Activated CD4-positive, alpha-beta T cell treated with anti-CD3 and anti-CD28 coated beads for 24 hours (primary cell): ENCODE data around the gene SLC9A5.

ENCODE experiments used
- DNase-seq, 2 donors: peaks; one replicate each; pipeline ENCODE4 v3.0.0-alpha.2; 2020; ENCODE audit warnings: low read depth in 2 of 2

SLC9A5 gene

DNA sequence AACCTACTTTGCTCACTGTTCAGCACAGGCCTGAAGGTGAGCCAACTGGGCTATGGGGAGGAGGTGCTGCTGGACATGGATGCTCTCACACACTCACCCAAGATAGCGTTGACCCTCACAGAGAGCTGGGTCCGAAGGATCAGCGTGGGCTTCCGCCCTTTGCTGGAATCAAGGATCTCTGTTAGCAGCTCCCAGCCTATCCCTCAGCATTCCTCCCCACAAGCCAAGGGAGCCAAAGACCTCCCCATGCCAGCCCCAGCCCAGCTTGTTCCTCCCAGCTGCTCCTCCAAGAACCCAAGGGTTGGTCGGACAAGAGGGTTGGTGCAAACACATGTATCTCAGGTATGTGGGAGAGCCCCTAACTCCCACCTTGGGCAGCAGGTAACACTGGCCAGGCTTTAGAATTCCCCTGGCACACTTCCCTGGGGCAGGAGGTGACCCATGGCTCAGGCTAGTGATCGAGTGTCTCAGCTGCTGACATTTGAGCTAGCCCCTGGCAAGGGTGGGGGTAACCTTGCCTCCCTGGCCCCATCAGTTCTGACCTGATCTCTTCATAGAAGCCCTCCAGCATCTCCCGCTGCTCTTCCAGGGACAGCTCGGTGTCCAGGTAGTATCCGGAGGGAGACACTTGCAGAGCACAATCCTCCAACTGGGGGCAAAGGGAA, 9.8 kb upstream of the SLC9A5 start:
- DNase-seq = no peak

DNA sequence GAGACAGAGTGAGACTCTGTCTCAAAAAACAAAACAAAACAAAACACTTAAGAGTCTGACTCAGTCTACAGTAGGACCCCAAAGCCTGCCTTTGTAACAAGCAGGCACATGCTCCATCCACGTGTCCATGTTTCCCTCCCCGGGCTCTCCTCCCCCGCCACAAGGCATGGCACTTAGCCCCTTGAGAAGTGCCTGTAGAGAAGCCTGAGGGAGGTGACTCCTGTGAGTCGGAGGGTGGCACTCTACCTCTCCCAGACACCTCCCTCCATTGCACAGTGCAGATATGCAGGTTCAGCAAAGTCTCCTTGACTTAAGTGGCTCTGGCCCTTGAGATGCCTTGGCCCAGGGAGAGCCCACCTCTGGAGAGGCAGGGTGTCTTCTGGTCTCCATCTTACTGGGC, 8.3 kb upstream of the SLC9A5 start:
- no peak for DNase-seq

DNA sequence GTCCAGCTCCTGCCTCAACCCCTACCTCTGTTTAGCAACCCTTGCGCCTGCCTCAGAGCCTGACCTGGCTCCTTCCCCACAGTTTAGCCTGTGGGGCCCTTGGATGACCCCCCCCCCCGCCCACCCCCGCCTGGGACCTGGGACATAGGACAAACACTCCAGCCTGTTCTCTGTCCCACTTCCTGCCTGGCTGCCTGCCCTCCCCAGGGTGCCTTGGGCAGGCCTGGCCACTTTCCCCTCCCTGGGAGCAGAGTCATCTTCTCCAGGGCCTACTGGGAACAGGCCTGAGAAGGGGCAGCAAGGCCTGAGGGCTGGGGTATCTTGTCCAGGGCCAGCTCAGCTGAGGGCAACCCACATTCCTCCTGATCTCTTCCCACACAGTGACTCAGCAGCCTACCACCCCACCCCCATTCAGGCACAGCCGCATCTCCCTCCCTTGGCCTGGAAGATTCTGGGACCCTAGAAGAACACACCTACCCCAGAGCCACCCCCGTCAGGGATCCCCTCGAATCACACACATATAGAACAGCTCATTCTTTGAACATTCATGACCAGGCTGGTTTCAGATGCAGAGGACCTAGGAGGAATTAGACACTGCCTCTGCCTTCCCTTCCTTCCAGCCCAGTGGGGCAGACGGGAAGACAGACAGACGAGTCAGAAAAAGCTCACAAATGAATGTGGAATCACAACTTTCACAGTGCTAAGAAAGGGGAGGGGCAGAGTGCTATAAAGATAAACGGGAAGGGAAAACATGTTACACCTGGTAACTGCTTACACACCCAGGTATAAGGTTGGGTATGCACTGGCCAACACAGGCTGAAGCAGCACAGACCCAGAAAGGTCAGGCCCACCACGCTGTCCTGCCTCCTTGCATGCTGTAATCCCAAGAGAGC, 7.5 kb upstream of the SLC9A5 start:
- DNase-seq = no peak

DNA sequence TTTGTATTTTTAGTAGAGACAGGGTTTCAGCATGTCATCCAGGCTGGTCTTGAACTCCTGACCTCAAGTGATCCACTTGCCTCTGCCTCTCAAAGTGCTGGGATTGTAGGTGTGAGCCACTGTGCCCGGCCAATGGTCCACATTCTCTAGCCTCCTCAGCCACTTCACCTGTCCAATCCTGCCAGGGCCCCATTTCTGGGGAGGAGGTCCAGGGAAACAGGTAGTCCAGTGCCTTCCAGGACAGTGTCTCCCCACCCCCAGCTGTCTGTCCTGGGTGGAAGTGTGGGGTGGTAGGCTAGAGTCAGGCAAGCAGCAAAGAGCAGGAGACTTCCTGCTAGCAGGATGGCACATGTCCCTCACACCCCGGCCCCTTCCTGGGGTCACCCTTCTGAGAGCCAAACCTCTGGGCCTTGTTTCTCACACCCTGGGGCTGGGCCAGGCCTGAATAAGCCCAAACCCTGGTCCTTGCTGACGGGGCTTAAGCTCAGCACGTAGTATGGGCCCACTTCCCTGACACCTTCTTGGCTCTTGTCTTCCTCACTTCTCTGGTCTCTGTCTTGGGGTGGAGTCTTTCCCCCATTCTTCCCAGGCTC, 6.5 kb upstream of the SLC9A5 start:
- DNase-seq = no peak

DNA sequence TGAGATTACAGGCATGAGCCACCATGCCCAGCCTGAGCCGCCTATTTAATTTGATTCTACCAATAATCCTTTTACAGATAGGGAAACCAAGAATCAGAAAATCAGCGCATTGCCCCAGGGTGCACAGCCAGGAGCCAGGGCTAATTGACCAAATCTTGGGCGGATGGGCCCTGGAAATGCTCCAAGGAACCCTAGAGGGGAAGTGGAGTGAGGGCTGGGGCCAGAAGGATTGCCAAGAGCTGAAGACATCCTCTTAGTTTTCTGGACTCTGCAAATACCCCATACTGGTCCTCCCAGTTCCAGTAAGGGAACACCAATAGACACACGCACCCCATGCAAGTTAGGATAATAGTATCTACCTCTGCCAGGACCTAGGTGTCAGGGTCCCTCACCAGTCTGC, 5.3 kb upstream of the SLC9A5 start:
- DNase-seq = no peak

DNA sequence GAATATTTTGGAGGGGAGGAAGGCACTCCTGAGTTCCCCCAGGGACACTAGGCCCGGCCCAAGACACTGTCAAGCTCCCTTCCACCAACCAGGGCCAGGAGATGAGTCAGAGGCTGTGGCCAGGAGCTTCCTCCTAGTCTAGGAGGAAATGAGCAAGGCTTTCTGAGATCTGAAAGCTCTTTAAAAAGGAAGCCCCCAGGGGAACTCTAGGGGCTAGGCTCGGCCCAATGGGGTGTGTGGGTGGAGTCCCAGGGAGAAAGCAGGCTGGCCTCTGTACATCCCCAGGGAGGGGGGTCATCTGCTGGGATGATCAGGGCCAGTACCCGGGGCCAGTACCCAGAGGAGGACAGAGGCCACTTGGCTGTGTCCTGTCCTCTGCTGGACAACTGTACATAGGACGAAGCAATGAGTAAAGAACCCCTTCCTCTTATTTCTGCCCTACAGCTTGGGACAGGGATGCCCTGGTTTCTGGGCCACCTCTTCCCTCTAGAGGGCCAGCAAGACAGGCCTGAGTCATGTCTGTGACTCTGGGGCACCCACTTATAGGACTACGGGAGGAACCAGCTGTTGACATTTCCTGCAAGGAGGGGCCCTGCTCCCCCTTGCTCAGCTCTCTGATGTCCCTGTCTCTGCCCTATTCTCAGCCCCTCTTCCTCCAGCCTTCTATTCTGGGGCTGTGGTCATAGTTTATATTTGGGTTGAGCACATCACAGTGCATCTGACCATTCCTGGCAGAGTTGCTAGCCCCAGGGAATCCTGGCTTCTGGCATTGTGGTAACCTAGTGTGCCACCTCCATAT, 4.2 kb upstream of the SLC9A5 start:
- DNase-seq = peak; percentile 59 to 65

DNA sequence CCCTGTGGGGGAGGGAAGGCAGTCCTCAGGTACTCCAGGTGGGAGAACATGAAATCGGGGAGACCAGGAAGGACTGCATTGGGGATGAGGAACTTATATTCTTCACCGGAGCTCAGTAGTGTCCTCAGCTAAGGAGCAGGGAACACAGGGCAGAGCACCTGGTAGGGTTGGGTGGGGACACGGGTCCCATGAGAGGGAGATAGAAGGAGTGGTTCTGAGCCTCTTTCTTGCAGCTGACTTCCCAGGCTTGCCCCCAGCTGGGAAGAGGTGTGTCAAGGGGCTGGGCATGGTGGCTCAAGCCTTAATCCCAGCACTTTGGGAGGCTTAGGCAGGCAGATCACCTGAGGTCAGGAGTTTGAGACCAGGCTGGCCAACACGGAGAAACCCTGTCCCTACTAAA, 3.6 kb upstream of the SLC9A5 start:
- DNase-seq = no peak

DNA sequence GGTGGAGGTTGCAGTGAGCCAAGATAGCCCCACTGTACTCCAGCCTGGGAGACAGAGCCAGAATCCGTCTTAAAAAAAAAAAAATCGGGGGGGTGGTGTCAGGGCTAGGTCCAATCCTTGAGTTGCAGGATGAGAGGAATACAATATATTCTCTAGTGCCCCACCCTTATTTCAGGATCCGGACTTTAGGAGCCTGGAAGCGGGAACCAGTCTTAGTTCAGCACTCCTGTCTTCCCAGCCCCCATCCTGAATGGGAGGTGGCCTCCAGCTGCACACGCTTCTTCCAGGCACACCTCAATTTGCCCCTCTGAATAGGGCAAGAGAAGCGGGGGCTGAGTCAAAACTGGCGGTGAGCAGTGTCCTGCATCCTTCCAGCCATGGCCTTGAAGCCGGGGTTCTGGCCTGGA, 3.1 kb upstream of the SLC9A5 start:
- no peak for DNase-seq

DNA sequence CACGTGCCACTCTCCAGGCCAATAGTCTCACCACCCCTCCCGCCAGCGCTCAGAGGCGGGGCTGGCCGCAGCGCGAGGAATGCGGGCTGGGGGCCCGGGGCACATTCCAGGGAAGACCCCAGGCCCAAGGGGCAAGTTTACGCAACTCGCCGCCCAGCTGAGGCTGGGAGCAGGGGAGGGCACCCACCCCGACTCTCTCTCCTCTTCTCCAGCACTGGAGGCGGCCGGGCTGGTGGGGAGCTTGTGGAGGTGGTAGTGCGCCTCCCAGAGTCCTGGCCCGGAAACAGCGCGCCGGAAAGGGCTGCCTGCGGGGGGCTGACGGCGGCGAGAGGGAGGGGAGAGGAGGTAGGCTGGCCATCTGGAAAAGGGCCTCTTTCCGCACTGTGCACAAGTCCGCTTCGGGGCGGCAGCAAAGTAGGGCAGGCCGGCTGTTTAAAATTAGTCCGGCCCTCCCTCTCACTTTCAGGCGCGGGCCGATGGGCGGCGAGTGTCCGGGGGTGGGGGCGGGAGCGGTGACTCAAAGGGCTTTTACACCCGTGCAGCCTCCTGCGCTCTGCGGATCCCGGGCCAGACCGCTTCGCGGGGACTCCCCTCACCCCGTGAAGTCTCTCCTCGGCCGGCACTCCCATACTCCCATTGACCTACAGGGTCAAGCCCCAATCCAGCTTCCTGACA, 2.6 kb upstream of the SLC9A5 start:
- DNase-seq = peak in 1 of 2 donors; percentile 46

DNA sequence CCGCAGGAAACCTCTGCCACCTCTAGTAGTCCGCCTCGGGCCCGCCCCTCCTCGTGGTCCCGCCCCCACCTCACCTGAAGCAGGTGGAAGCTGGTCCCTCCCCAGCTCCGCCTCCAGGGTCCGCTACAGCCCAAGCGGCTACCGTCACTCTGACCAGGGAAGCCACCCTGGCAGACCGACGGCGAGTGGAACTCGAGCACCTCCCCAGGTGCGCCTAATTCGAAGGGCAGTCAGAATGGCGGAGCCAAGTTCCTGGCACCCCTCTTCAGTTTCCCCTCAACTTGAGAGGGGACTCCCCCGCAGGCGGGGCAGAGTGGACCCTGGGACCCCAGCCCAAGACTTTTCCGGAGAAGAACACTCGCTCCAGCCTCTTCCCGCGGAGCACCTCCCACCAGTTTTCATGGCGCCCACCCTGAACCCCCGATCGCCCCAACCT, 2.0 kb upstream of the SLC9A5 start:
- no peak for DNase-seq

DNA sequence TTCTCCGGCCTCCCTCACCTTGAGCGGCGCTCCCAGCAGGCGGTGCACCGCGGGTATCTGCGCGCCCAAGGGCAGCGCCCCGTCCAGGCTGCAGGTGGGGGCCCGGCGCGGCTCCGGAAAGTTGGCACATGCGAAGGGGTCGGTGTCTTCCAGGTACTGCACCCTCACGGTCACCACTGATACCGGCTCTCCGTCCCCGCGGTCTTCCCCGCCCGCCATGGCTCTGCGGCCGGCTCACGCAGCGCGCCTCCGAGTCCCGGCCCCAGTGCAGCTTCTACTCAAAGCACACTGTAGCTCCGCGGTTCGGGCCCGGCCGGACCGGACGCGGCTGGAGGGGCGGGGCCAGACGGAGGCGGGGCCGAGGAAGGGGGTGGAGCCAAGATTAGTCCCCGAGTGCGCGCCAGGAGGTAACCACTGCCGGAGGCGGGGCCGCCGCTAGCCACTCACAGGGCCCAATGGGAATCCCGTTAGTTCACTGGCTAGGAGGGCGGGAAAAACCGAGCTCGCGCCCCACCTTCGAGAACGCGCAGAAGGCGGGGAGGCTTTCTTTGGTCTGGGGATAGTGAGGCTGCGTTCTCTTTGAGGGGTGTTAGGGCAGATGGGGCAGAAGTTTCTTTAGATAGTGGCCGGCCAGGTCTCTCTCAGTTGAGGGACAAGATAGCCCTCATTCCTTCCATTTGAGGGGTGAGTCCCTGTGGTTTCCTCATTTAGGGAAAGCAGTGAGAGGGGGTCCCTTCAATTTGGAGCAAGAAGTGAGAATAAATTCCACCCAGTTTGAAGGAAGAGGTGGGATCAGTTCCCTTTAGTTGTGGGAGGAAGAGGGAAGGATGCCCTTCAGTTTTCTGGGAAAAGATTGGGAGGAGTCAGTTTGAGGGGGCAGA, 1.3 kb upstream of the SLC9A5 start, which contains the start of gene FHOD1:
Gene FHOD1, minus strand, starts transcription at position 290 of the 881 bp plus-strand sequence. Its CDS starts 71 bp downstream, at position 219.
- peak; percentile 96 to 99 for DNase-seq

DNA sequence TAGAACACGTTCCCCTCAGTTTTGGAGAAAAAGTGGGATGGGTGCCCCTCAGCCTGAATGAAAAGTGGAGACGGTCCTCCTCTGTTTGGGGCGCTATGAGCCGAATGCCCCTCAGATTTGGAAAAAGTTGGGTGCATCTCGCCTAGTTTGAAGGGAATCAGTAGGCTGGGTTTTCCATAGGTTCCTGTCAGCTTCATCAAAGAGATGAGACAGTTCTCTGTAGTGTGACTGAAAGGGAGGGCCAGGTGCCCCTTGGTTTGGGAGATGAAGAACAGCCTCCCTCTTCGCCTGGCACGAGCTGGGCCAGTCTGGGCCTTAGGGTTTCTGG, 742 bp upstream of the SLC9A5 start:
- no peak for DNase-seq

DNA sequence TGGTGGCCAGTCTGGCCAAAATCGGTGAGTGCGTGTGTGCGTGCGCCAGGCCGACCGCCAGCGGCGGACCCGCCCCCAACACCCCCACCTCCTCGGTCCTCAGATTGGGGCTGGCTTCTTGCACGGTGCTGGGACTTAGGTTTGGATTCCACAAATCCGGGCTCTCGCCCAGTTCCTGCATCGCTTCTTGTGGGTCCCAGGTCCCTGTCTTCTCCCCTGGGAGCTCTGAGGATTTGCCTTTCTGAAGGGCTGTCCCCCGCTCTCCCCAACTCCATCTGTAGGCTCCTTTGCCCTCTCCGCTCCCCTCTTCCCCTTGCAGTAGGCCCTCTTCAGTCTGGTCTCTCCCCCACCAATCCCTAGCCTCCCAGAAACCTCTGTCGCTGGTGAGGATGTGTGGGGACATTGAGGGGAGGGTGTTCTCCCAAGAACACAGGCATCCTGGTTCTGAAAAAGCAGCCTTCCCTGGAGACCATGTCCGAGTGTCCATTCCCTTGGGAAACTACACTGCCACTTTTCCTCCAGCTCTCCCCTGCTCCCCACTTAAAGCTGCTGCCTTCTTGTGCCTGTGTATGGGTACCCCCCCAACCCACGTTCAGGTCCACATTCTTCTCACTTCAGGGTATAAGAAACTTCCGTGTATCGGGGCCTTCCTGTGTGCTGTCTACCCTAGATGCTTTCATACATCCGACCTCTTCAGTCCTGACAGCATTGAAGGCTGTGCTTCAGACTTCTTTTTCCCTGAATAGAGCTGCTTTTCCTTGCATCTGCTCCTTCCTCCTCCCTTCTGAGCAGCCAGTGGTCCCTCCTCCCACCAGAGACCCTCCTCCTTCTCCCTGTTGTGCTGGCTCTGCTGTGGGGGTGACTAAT, 632 bp downstream of the SLC9A5 start:
- no peak for DNase-seq

DNA sequence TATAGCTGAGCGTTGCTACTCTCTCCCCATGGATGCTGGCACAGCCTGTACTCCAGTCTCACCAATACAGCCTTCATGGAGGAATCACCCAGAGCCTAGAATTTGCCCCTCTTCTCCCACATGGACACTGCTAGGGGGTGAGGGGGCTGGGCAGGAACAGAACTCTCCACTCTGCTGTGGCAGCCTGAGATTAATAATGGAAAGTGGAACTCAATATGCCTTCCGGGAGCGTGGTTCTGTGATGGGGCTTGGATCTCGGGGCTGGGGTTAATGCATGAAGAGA, 1.2 kb downstream of the SLC9A5 start:
- DNase-seq = no peak

DNA sequence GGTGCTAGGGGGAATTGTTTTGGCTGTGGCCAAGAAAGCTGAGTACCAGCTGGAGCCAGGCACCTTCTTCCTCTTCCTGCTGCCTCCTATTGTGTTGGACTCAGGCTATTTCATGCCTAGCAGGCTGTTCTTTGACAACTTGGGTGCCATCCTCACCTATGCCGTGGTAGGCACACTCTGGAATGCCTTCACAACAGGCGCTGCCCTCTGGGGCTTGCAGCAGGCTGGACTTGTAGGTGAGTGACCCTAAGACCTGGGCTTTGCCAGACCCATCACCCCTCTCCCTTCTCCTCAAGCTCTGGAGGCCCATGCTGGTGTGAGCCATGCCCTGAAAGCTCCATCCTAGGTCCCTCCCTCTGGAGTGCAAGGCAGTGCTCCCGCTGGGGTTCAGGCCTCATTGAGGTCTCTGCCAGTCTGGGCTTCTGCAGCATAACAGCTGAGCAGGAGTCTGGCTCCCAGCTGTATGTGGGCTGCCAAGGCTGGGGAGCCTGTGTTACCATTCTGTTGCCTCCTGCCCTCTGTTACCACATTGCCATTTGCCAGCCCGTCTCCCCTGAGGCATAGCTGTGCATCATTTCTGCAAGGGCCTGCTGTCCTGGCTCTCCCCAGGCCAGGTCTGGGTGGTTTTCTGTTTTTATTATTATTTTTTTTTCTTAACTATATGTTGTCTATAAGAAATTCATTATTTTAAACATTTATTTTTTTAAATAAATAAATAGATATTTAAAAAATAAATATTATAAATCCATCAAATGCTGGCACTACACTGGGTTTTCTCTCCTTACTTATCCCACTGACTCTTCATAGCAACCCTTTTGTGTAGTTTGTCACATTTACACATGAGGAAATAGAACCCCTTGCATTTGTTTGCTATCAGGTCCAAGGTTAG, 4.1 kb downstream of the SLC9A5 start:
- no peak for DNase-seq

DNA sequence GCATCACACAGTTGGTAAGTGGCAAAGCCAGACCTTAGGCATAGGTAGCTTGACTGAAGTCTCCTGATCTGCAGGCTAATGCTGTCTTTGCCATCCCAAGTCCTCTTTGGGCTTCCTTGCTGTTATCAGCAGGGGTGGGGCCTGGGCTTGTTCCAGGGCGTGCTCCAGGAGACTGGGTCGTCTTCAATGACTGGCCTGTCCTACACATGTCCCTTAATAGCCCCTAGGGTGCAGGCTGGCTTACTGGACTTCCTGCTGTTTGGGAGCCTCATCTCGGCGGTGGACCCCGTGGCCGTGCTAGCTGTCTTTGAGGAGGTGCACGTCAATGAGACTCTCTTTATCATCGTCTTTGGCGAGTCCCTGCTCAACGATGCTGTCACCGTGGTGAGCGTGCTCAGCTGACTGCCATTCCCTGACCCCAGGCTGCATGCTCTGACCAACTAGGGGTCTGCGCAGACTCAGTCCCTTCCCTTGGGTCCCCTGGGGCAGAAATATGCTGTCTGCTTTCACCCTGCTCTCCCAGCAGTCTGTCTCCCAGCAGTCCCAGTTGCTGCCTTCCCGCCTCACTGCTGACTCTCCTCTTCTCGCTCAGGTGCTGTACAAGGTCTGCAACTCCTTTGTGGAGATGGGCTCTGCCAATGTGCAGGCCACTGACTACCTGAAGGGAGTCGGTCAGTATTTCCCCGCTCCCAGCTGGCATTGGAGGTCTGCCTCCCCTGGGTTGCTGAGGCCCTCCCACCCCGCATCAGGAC, 6.2 kb downstream of the SLC9A5 start:
- no peak for DNase-seq

DNA sequence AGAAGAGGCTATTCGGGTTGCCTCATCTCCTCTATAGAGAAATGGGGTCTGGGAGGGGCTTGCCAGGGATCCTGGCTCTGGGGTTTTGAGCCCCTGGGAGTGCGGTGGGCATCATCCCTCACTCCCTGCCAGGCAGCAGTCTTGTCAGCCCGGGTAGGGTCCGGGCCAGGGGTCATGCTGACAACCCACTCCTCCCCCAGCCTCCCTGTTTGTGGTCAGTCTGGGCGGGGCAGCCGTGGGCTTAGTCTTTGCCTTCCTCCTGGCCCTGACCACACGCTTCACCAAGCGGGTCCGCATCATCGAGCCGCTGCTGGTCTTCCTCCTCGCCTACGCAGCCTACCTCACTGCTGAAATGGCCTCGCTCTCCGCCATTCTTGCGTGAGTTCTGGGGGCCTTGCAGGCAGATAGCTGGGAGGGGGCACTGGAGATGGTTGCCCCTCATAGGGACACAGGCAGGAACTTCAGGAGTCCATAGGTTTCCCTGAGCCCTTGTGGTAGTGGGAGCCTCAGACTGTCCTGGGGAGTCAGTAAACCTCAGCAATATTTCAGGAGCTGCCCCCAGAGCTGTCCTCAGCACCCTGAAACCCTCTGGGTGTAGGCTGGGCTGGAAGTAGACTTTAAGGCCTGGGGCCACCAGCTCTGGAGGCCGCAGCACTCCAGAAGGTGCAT, 6.9 kb downstream of the SLC9A5 start:
- DNase-seq = no peak
